ACC112 (cell line): ENCODE results near the gene MRFAP1.

Experiments used
- H2AFZ ChIP-seq: fragments of 200-600 bp; sonication (generic); one replicate; pipeline ENCODE4 v1.6.0; 2017; ENCODE audit warnings: antibody characterized with exemption, low read length; ENCODE audit not compliant: unreplicated experiment
- H3K27ac ChIP-seq: fragments of 200-600 bp; sonication (generic); 2 replicates; pipeline ENCODE4 v1.5.1; 2014; ENCODE audit warnings: low read depth, mild to moderate bottlenecking, antibody characterized with exemption, low read length, moderate library complexity
- H3K27me3 ChIP-seq: fragments of 200-600 bp; sonication (generic); 2 replicates; pipeline ENCODE4 v1.6.1; 2014; ENCODE audit warnings: mild to moderate bottlenecking, antibody characterized with exemption, low read length, moderate library complexity, mixed read lengths; ENCODE audit not compliant: insufficient read depth
- H3K36me3 ChIP-seq: fragments of 200-600 bp; sonication (generic); 2 replicates; pipeline ENCODE4 v1.6.1; 2016; ENCODE audit warnings: mild to moderate bottlenecking, antibody characterized with exemption, low read length, moderate library complexity, mixed read lengths; ENCODE audit not compliant: insufficient read depth
- H3K4me1 ChIP-seq: fragments of 200-600 bp; sonication (generic); one replicate; pipeline ENCODE4 v1.6.1; 2016; ENCODE audit warnings: low read length, mixed read lengths; ENCODE audit not compliant: insufficient read depth, unreplicated experiment, control insufficient read depth
- H3K4me3 ChIP-seq: fragments of 200-600 bp; sonication (generic); 2 replicates; pipeline ENCODE4 v1.5.1; 2014; ENCODE audit warnings: mild to moderate bottlenecking, low read depth, low read length
- H3K79me2 ChIP-seq: fragments of 200-600 bp; sonication (generic); one replicate; pipeline ENCODE4 v1.6.0; 2016; ENCODE audit warnings: low read length; ENCODE audit not compliant: control insufficient read depth, unreplicated experiment, insufficient read depth

Gene MRFAP1

GRCh38 chr4:6612961-6613675 lies 27.4 kb upstream of the MRFAP1 start:
- Histone ChIP-seq H3K27me3 (no peaks in the 10 kb centered on the region), H3K36me3 (peaks cover 9% of the 10 kb centered on the region; the same call in 1 of the 2 replicates), H2AFZ (no peak overlapping the region), H3K27ac (no peak overlapping the region), H3K4me3 (no peak overlapping the region), H3K79me2 (no peaks in the 10 kb centered on the region), H3K4me1 (no peaks in the 10 kb centered on the region)

- Histone ChIP-seq H3K79me2 (no peaks in the 10 kb centered on the region), H3K4me3 (no peak overlapping the region), H3K27me3 (no peaks in the 10 kb centered on the region), H3K4me1 (no peaks in the 10 kb centered on the region), H3K27ac (no peak overlapping the region), H2AFZ (no peak overlapping the region), H3K36me3 (peaks cover 9% of the 10 kb centered on the region; the same call in 1 of the 2 replicates)
Measured at GRCh38 chr4:6613676-6614651, 26.5 kb upstream of the MRFAP1 start.

- Histone ChIP-seq H3K36me3 (peaks cover 9% of the 10 kb centered on the region; the same call in 1 of the 2 replicates), H3K27me3 (no peaks in the 10 kb centered on the region), H2AFZ (no peak overlapping the region), H3K27ac (no peak overlapping the region), H3K79me2 (no peaks in the 10 kb centered on the region), H3K4me1 (no peaks in the 10 kb centered on the region), H3K4me3 (no peak overlapping the region)
Measured at GRCh38 chr4:6614701-6615230, 25.7 kb upstream of the MRFAP1 start.

GRCh38 chr4:6616087-6616995 lies 24.1 kb upstream of the MRFAP1 start:
- H3K27ac ChIP-seq, result no peak overlapping the region
- no peaks in the 10 kb centered on the region for H3K27me3 ChIP-seq
- H3K4me3 ChIP-seq, result no peak overlapping the region
- H3K36me3 ChIP-seq, result peaks cover 9% of the 10 kb centered on the region; the same call in 1 of the 2 replicates
- no peak overlapping the region for H2AFZ ChIP-seq
- no peaks in the 10 kb centered on the region for H3K79me2 ChIP-seq
- H3K4me1 ChIP-seq, result no peaks in the 10 kb centered on the region

GRCh38 chr4:6617246-6617645 lies 23.2 kb upstream of the MRFAP1 start:
- no peak overlapping the region for H3K27ac ChIP-seq
- H3K27me3 ChIP-seq, result no peaks in the 10 kb centered on the region
- peaks cover 9% of the 10 kb centered on the region; the same call in 1 of the 2 replicates for H3K36me3 ChIP-seq
- no peak overlapping the region for H3K4me3 ChIP-seq
- H3K4me1 ChIP-seq, result no peaks in the 10 kb centered on the region
- H3K79me2 ChIP-seq, result no peaks in the 10 kb centered on the region
- H2AFZ ChIP-seq, result no peak overlapping the region

- Histone ChIP-seq H2AFZ (no peak overlapping the region), H3K4me3 (no peak overlapping the region), H3K79me2 (no peaks in the 10 kb centered on the region), H3K27ac (no peak overlapping the region), H3K4me1 (no peaks in the 10 kb centered on the region), H3K27me3 (no peaks in the 10 kb centered on the region), H3K36me3 (peaks cover 9% of the 10 kb centered on the region; the same call in 1 of the 2 replicates)
Measured at GRCh38 chr4:6618386-6619115, 21.9 kb upstream of the MRFAP1 start.

GRCh38 chr4:6619116-6619465 lies 21.4 kb upstream of the MRFAP1 start:
- Histone ChIP-seq H3K4me3 (no peak overlapping the region), H2AFZ (no peak overlapping the region), H3K79me2 (no peaks in the 10 kb centered on the region), H3K27ac (no peak overlapping the region), H3K36me3 (peaks cover 9% of the 10 kb centered on the region; the same call in 1 of the 2 replicates), H3K4me1 (no peaks in the 10 kb centered on the region), H3K27me3 (no peaks in the 10 kb centered on the region)

GRCh38 chr4:6619466-6620255 lies 20.8 kb upstream of the MRFAP1 start:
- Histone ChIP-seq H3K4me3 (no peak overlapping the region), H3K36me3 (peaks cover 9% of the 10 kb centered on the region; the same call in 1 of the 2 replicates), H3K79me2 (no peaks in the 10 kb centered on the region), H2AFZ (no peak overlapping the region), H3K4me1 (no peaks in the 10 kb centered on the region), H3K27ac (no peak overlapping the region), H3K27me3 (no peaks in the 10 kb centered on the region)

GRCh38 chr4:6620296-6620695 lies 20.2 kb upstream of the MRFAP1 start:
- no peaks in the 10 kb centered on the region for H3K27me3 ChIP-seq
- H3K36me3 ChIP-seq, result peaks cover 9% of the 10 kb centered on the region; the same call in 1 of the 2 replicates
- H2AFZ ChIP-seq, result no peak overlapping the region
- H3K27ac ChIP-seq, result no peak overlapping the region
- no peak overlapping the region for H3K4me3 ChIP-seq
- H3K4me1 ChIP-seq, result no peaks in the 10 kb centered on the region
- H3K79me2 ChIP-seq, result no peaks in the 10 kb centered on the region
